Activated naive CD4-positive, alpha-beta T cell treated with anti-CD3 and anti-CD28 coated beads for 36 hours (primary cell): ENCODE measurements around the gene DNAJB8. TPM values are rescaled to one million over a fixed set of nuclear protein-coding genes. Genes with fewer than 3 reads are reported as not detected.

Experiments used
- CTCF ChIA-PET: fragments of 350-600 bp; sonication (Branson Sonifier 250); formaldehyde crosslinking; loops from one replicate; lab custom pipeline; 2021; ENCODE audit warnings: antibody characterized with exemption; lab: Charles Lee
- DNase-seq: peaks from one replicate; pipeline ENCODE4 v3.0.0-alpha.2; 2020
- H3K27ac Mint-ChIP-seq: one replicate; pipeline ENCODE4 v1.8.0; 2021; ENCODE audit warnings: mild to moderate bottlenecking, mixed read lengths
- H3K27me3 Mint-ChIP-seq: one replicate; pipeline ENCODE4 v1.8.0; 2021; ENCODE audit warnings: low read depth, mixed read lengths
- H3K36me3 Mint-ChIP-seq: one replicate; pipeline ENCODE4 v1.8.0; 2021; ENCODE audit warnings: low read depth, mixed read lengths
- H3K4me1 Mint-ChIP-seq: one replicate; pipeline ENCODE4 v1.8.0; 2021; ENCODE audit warnings: low read depth, mixed read lengths
- H3K4me3 Mint-ChIP-seq: one replicate; pipeline ENCODE4 v1.8.0; 2021; ENCODE audit warnings: mild to moderate bottlenecking, moderate library complexity, mixed read lengths
- H3K9me3 Mint-ChIP-seq: one replicate; pipeline ENCODE4 v1.8.0; 2021; ENCODE audit warnings: mixed read lengths
- intact Hi-C: fragments of 100-400 bp; cut with micrococcal nuclease; formaldehyde crosslinking; loops from one replicate; pipeline ENCODE4 v1.15.1; 2023
- total RNA-seq, 2 experiments: library from RNA; stranded (reverse); gene quantifications; one replicate each; pipeline ENCODE4 v1.2.3, GENCODE V29; 2021

The DNAJB8 gene
- total RNA-seq, 2 experiments from 2014 or later = not detected

DNA sequence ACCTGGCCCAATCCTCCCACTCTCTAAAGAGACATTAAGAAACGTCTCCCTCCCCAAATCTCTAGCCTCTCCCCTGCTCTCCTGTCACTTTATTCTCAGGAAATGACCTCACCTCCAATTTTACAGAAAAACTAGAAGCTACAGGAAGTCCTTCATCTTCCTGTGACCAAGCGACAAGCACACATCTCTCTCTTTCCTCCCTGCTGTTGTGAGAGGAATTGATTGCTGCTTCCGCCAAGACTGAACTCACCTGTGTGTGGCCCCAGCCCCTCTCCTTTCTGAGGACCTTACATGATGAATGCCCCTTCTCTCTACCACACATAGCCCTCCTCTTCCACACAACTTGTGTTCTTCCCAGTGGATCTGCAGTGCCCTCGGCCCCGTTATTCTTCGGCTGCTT lies 18.2 kb downstream of the DNAJB8 start:
- Mint-ChIP-seq H3K4me3 (peak overlapping the region; percentile 41), H3K4me1 (peaks cover 33% of the 10 kb centered on the region), H3K27ac (peak overlapping the region; percentile 95), H3K27me3 (peaks cover 2% of the 10 kb centered on the region), H3K36me3 (peaks cover 13% of the 10 kb centered on the region), H3K9me3 (peaks cover 23% of the 10 kb centered on the region)
- CTCF ChIA-PET = interaction anchor here (0.9 to 1.4 kb wide), 3 partner anchors 18 to 26 kb away, joined by 3 read pairs; no protein-coding TSS in a partner anchor
- intact Hi-C loops = loop anchor here (1.0 kb wide), 3 partner anchors 39 to 169 kb away; no protein-coding TSS in a partner anchor
- DNase-seq = peak; percentile 60

DNA sequence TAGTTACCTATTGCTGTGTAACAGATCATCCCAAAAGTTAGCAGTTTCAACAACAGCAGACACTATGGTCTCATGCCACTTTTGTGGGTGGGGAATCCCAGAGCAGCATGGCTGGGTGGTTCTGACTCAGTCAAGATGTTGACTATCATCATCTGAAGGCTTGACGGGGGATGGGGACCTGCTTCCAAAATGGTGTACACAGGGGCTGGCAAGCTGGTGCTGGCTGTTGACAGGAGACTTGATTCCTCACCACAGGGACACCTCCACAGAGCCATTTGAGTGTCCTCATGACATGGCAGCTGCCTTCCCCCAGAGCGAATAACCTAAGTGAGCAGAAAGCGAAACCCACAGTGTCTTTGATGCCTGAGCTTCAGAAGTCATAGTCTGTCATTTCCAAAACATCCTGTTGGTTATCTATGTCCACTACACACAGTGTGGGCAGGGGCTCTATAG lies 19.1 kb downstream of the DNAJB8 start:
- H3K27me3 Mint-ChIP-seq = peaks cover 2% of the 10 kb centered on the region
- peak overlapping the region; percentile 95 for H3K27ac Mint-ChIP-seq
- H3K4me3 Mint-ChIP-seq = no peak overlapping the region
- CTCF ChIA-PET = interaction anchor here (1.1 to 1.6 kb wide), 3 partner anchors 11 to 50 kb away, joined by 3 to 5 read pairs (median 3); no protein-coding TSS in a partner anchor
- H3K9me3 Mint-ChIP-seq = peaks cover 23% of the 10 kb centered on the region
- peaks cover 13% of the 10 kb centered on the region for H3K36me3 Mint-ChIP-seq
- peaks cover 33% of the 10 kb centered on the region for H3K4me1 Mint-ChIP-seq
- DNase-seq = peak; percentile 95
- intact Hi-C loops = loop anchor here (1.0 to 2.0 kb wide), 4 partner anchors 40 to 357 kb away; no protein-coding TSS in a partner anchor

DNA sequence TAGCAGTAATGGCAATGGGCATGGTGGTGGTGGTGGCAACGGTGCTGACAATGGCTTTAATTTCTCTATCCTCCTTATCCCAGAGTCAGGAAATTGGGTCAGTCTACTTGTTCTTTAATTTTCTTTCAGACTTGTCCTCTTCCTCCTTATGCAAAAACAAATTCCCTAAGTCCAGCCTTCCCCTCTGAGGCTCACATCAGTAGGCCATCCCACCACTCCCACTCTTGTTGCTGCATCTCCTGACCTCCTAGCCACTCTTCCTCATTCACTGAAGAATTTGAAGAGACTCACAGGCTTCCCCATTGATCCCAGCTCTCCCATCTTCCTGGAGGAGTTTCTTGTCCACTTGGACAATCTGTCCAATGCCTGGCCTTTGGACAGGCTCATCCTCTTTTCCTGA lies 19.9 kb downstream of the DNAJB8 start:
- Mint-ChIP-seq H3K4me3 (no peak overlapping the region), H3K4me1 (peaks cover 33% of the 10 kb centered on the region), H3K27me3 (peaks cover 1% of the 10 kb centered on the region), H3K36me3 (peaks cover 13% of the 10 kb centered on the region), H3K27ac (no peak overlapping the region), H3K9me3 (peaks cover 23% of the 10 kb centered on the region)
- no peak for DNase-seq
- CTCF ChIA-PET = interaction anchor here (1.6 kb wide), 1 partner anchor 50 kb away, joined by 5 read pairs; no protein-coding TSS in a partner anchor
- intact Hi-C loops = loop anchor here (2.0 kb wide), 1 partner anchor 358 kb away; no protein-coding TSS in a partner anchor

DNA sequence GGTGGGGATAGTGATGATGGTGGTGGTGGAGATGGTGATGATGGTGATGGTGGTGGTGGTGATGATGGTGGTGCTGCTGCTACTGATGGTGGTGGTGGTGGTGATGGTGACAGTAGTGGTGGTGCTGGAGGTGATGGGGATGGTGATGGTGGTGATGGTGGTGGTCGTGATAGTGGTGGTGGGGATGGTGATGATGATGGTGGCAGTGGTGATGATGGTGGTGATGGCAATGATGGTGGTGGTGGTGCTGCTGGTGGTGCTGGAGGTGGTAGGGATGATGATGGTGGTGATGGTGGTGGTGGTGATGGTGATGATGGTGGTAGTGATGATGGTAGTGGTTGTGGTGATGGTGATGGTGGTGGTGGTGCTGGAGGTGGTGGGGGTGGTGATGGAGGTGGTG lies 21.3 kb downstream of the DNAJB8 start:
- Mint-ChIP-seq H3K9me3 (peaks cover 17% of the 10 kb centered on the region), H3K27ac (no peak overlapping the region), H3K4me1 (peaks cover 28% of the 10 kb centered on the region), H3K4me3 (no peak overlapping the region), H3K27me3 (no peaks in the 10 kb centered on the region), H3K36me3 (peaks cover 13% of the 10 kb centered on the region)
- CTCF ChIA-PET = no interaction called here
- no peak for DNase-seq
- intact Hi-C loops = no loop called here

DNA sequence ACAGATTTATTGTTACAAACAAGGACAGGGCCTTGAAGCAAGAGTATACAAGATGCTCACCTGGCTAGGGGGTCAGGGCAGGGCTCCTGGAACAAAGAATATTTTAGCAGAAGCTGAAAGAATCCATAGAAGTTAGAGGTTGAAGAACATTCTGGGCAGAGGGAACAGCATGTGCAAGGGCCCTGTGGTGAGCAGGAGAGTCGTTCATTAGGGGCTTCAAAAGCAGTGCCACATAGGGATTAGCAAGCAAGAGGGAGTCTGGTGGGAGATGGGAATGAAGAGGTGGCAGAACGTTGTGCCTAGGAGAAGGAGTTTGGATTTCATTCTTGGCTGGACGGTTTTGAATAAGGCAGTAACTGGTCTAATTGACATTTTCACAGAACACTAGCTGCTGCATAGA lies 22.9 kb downstream of the DNAJB8 start:
- no peak for DNase-seq
- intact Hi-C loops = no loop called here
- no peak overlapping the region for H3K4me3 Mint-ChIP-seq

DNA sequence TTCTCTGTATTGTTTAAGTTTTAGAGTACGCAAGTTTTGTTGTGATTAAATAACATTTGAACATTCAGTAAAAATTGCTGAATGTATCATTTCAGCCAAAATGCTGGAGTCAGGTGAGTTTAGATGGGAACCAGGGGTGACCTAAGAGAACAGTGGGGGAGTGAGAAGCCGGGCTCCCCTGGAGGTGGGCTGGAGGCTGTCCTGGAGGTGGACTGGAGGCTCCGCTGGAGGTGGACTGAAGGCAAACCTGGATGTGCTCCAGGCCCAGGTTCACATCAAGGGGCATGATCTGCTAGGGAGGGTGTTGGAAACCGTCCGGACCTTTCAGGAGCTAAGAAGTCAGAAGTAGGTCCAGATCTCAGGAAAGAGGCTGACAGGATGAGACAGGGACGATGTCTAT lies 23.7 kb downstream of the DNAJB8 start:
- CTCF ChIA-PET = interaction anchor here (1.4 kb wide), 1 partner anchor 16 kb away, joined by 3 read pairs; no protein-coding TSS in a partner anchor
- no peak overlapping the region for H3K27ac Mint-ChIP-seq
- no peak for DNase-seq
- peaks cover 10% of the 10 kb centered on the region for H3K9me3 Mint-ChIP-seq
- intact Hi-C loops = no loop called here
- peaks cover 8% of the 10 kb centered on the region for H3K36me3 Mint-ChIP-seq
- H3K4me3 Mint-ChIP-seq = no peak overlapping the region
- peaks cover 13% of the 10 kb centered on the region for H3K4me1 Mint-ChIP-seq
- peaks cover 2% of the 10 kb centered on the region for H3K27me3 Mint-ChIP-seq

More for the DNA sequence above, 22.9 kb downstream of the DNAJB8 start:
- H3K9me3 Mint-ChIP-seq = peaks cover 15% of the 10 kb centered on the region
- peaks cover 19% of the 10 kb centered on the region for H3K4me1 Mint-ChIP-seq
- CTCF ChIA-PET = no interaction called here
- peaks cover 2% of the 10 kb centered on the region for H3K27me3 Mint-ChIP-seq
- H3K36me3 Mint-ChIP-seq = peaks cover 13% of the 10 kb centered on the region
- H3K27ac Mint-ChIP-seq = no peak overlapping the region

DNA sequence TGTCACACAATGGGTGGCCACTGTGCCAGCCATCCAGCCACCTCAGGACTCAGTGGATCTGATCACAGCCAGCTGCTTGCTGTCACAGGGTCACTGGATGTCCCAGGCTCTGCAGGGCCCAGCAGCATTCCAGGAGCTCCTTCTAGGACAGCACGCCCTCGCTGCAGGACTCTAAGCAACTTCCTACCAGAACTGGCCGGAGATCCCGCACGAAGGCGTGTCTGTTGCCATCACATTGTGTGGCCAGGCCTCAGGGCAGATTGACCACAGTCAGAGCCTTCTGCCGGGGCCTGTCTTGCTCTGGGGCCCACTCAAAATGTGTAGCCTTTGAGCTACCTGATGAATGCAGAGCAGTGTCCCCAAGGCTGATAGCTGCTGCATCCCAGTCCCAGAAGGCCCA lies 24.6 kb downstream of the DNAJB8 start:
- Mint-ChIP-seq H3K9me3 (peaks cover 7% of the 10 kb centered on the region), H3K4me1 (peaks cover 4% of the 10 kb centered on the region), H3K36me3 (peaks cover 3% of the 10 kb centered on the region), H3K4me3 (no peak overlapping the region), H3K27ac (no peak overlapping the region), H3K27me3 (peaks cover 2% of the 10 kb centered on the region)
- intact Hi-C loops = no loop called here
- CTCF ChIA-PET = interaction anchor here (1.4 kb wide), 1 partner anchor 15 kb away, joined by 3 read pairs; no protein-coding TSS in a partner anchor
- DNase-seq = no peak

DNA sequence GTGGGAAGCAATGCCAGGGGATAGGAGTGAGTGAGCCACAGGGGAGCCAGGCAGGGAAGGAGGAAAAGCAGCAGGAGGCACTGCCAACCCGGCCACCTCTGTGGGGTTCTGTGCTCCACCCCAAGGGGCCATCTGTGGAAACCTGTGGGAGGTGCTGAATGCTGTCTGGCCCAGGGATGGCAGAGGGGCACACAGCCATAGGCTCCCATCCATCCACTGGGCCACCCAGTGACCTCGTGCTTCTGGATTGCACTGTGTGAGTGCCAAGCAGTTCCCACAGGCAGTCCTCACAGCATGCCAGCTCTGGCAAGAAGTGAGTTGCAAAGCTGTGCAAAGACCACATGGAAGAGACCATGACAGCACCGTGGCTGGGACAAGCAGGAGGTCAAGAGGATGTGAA lies 27.5 kb downstream of the DNAJB8 start:
- CTCF ChIA-PET = interaction anchor here (0.6 kb wide), 1 partner anchor 11 kb away, joined by 3 read pairs; no protein-coding TSS in a partner anchor
- Mint-ChIP-seq H3K4me1 (no peaks in the 10 kb centered on the region), H3K27me3 (peaks cover 10% of the 10 kb centered on the region), H3K9me3 (no peaks in the 10 kb centered on the region), H3K36me3 (no peaks in the 10 kb centered on the region), H3K27ac (no peak overlapping the region), H3K4me3 (no peak overlapping the region)
- DNase-seq = no peak
- intact Hi-C loops = no loop called here

DNA sequence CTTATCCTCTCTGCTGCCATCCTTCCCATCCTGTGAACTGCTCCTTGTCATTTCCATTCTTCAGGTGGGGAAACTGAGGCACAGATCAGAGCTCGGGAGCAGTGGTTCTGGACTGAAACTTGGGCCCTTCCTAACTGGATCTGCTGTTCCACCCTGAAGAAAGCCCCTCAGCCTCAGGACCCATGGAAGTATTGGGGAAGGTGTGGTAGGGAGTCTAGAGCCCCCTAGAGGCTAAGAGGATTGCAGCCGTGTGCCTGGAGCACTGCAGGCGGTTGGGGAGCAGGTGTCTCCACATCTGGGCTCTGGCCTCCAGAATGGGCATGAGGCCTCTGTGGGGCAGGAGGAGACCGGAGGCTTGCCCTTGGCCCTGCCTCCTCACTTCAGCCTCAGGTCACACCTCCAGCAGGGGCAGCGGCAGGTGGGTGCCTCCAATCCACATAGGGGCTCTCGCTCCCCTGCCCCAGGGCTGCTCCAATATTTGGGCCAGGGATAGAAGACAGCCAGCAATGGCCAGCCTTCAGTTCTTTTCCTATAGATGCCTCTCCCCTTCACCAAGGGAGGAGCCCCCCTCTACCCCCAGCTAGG lies 28.1 kb downstream of the DNAJB8 start:
- H3K4me3 Mint-ChIP-seq = no peak overlapping the region
- H3K4me1 Mint-ChIP-seq = no peaks in the 10 kb centered on the region
- peaks cover 15% of the 10 kb centered on the region for H3K27me3 Mint-ChIP-seq
- H3K27ac Mint-ChIP-seq = no peak overlapping the region
- CTCF ChIA-PET = interaction anchor here (0.6 to 1.0 kb wide), 3 partner anchors 11 to 33 kb away, joined by 3 to 6 read pairs (median 3); no protein-coding TSS in a partner anchor
- no peaks in the 10 kb centered on the region for H3K36me3 Mint-ChIP-seq
- DNase-seq = no peak
- intact Hi-C loops = no loop called here
- H3K9me3 Mint-ChIP-seq = no peaks in the 10 kb centered on the region

DNA sequence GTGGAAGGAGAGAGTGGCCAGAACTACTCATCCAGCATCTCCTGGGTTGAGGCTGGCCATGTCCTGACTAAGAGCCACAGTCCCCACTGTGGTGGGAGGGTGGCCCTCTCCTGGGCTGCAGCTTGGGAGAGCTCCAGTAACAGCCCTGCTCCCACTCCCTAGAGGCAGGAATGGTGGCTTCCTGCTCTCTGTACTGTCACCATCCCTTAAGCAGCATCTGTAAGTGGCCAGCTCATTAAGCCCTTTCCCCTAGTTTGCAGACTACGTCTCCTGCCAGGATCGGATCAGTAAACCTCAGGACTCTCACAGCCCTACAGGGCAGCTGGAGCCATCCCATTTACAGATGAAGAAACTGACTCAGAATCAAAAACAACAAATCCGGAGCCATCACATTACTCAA lies 30.5 kb downstream of the DNAJB8 start:
- Mint-ChIP-seq H3K9me3 (no peaks in the 10 kb centered on the region), H3K27me3 (peaks cover 33% of the 10 kb centered on the region), H3K4me3 (no peak overlapping the region), H3K27ac (no peak overlapping the region), H3K4me1 (peaks cover 11% of the 10 kb centered on the region), H3K36me3 (no peaks in the 10 kb centered on the region)
- intact Hi-C loops = no loop called here
- no peak for DNase-seq
- CTCF ChIA-PET = no interaction called here

DNA sequence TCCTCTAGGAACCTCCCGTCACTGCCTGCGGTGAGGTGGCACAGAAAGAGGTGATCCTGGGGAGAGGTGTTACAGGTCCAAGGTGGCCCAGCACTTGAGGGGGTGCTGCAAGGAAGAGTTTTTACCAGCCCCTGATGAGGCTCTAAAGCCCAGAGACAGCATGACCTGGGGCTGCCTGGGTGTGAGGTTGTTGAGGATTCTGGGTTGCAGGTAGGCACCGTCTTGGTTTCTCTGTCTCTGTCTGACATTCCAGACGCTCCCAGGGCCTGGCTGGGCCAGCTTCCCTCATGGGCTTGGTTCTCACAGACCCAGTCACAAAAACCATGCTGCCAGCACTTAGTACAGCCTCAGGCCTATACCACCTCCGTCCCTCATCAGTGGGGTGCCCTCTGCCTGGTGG lies 31.1 kb downstream of the DNAJB8 start:
- Mint-ChIP-seq H3K27me3 (peaks cover 40% of the 10 kb centered on the region), H3K9me3 (no peaks in the 10 kb centered on the region)
- CTCF ChIA-PET = no interaction called here

DNA sequence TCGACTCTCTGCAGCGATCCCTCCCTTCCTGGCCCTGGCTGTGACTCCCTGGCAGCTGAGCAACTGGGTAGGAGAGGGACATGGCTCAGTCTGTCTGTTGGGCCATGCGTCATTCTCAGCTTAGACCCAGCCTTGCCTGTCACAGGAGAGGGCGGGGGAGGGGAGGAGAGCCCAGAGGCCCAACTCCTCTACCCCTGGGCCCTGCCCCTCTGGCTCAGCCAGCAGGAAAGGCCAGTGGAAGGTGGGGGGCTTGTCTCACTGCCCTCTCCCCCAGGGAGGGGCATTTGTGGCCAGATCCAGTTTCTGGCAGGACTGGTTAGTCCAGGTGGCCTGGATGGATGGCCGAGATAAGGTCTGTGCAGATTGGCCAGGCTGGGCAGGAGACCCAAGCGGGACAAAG lies 31.6 kb downstream of the DNAJB8 start:
- Mint-ChIP-seq H3K9me3 (no peaks in the 10 kb centered on the region), H3K27me3 (peaks cover 44% of the 10 kb centered on the region), H3K36me3 (no peaks in the 10 kb centered on the region), H3K4me3 (no peak overlapping the region), H3K4me1 (peaks cover 11% of the 10 kb centered on the region), H3K27ac (no peak overlapping the region)
- DNase-seq = no peak
- CTCF ChIA-PET = interaction anchor here (1.5 kb wide), 1 partner anchor 62 kb away, joined by 5 read pairs; no protein-coding TSS in a partner anchor
- intact Hi-C loops = no loop called here

More for the DNA sequence above, 31.1 kb downstream of the DNAJB8 start:
- no peak overlapping the region for H3K27ac Mint-ChIP-seq
- H3K4me3 Mint-ChIP-seq = no peak overlapping the region
- DNase-seq = no peak
- peaks cover 11% of the 10 kb centered on the region for H3K4me1 Mint-ChIP-seq
- H3K36me3 Mint-ChIP-seq = no peaks in the 10 kb centered on the region
- intact Hi-C loops = no loop called here
